ENCODE data around the gene CCNE1. TPM values are rescaled to one million over a fixed set of nuclear protein-coding genes. Genes with fewer than 3 reads are reported as not detected.

CCNE1 gene
- total and polyA plus RNA-seq, 2 of the 13 experiments (the other 11 are each of a cell fraction or from before 2014, with no cell fraction given), result 16.0 to 50.6 TPM

DNA sequence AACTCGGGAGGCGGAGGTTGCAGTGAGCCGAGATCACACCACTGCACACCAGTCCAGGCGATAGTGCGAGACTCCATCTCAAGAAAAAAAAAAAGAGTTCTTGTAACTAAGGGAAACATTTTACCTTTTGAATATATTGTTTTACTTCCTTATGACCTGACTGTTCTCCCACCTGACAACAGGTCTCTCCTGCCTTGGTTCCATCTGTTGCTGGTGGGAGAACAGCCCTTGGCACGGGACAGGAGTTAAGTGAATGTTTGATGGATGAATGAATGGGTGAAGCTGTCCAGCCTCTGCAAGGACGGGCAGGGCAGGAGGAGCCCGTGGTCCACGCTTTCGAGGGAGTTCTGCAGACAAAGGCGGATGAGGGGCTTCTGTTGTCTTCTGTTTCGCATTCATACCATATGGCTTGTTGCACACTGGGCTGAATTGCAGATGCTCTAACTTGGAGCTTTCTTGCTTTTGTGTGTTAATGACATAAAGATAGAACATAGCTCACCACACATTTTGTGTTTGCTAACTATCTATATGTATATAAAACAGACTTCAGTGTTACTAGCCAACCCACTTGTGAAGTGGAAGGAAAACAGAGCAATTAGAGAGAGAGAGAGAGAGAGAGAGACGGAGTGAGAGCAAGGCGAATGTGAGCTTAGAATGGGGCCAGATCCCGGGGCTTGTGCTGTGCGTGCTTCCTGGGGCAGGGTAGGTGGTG lies 16.2 kb upstream of the CCNE1 start:
- ChIA-PET CTCF (ENCODE audit: low intra/inter-chr PET ratio, low total read pairs) (no interaction called here), POLR2A (interaction anchor here (0.6 kb wide), 1 partner anchor 8 kb away, joined by 3 read pairs; no protein-coding TSS in a partner anchor)
- peaks cover 0 to 1% of the 10 kb centered on the region in 2 experiments; a peak in 1 of 5 replicates for H3K27me3 ChIP-seq (ENCODE audit: control insufficient read depth in 1 of 2, insufficient read depth in 2 of 2, low read length in 2 of 2)
- H3K4me1 ChIP-seq (ENCODE audit: insufficient read depth, low read length), result no peaks in the 10 kb centered on the region
- H2AFZ ChIP-seq (ENCODE audit: low read length), result no peak overlapping the region
- H3K27ac ChIP-seq (ENCODE audit: extremely low read length, insufficient read depth, low read length), result no peak overlapping the region
- DNase-seq (ENCODE audit: low spot score) (no peak), ATAC-seq (no peak), FAIRE-seq (no peak)
- 52% methylated on average over 13 of the region's 16 CpGs for WGBS (ENCODE audit: low lambda C conversion rate)
- no peak for TF ChIP-seq GABPA (IDR thresholded peaks at IDR 0.05; ENCODE audit: low read depth, low read length)
- no peak for TF ChIP-seq GABPA (CRISPR knock-in tag; IDR thresholded peaks at IDR 0.05; ENCODE audit: low read depth)
- no peak for TF ChIP-seq ZNF124 (CRISPR knock-in tag; IDR thresholded peaks at IDR 0.05)
- no peak for TF ChIP-seq ZNF496 (CRISPR knock-in tag; IDR thresholded peaks at IDR 0.05; ENCODE audit: insufficient replicate concordance)
- TF ChIP-seq, protein P1, sequence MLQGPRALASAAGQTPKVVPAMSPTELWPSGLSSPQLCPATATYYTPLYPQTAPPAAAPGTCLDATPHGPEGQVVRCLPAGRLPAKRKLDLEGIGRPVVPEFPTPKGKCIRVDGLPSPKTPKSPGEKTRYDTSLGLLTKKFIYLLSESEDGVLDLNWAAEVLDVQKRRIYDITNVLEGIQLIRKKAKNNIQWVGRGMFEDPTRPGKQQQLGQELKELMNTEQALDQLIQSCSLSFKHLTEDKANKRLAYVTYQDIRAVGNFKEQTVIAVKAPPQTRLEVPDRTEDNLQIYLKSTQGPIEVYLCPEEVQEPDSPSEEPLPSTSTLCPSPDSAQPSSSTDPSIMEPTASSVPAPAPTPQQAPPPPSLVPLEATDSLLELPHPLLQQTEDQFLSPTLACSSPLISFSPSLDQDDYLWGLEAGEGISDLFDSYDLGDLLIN (CRISPR knock-in tag; IDR thresholded peaks at IDR 0.05; ENCODE audit: borderline replicate concordance), result no peak
- TF ChIP-seq TP53 (CRISPR knock-in tag; conservative IDR thresholded peaks at IDR 0.05), result no peak
- no peak for TF ChIP-seq ZNF232 (CRISPR knock-in tag; IDR thresholded peaks at IDR 0.05; ENCODE audit: borderline replicate concordance)
- no peak for TF ChIP-seq EP300 (IDR thresholded peaks at IDR 0.05; ENCODE audit: low read depth in 2 of 2, low read length in 2 of 2)
- no peak for TF ChIP-seq EP300 (CRISPR knock-in tag; IDR thresholded peaks at IDR 0.05; ENCODE audit: borderline replicate concordance)
- no peak for TF ChIP-seq MXD1 (CRISPR knock-in tag; IDR thresholded peaks at IDR 0.05)
- no peak for TF ChIP-seq PAX8 (CRISPR knock-in tag; IDR thresholded peaks at IDR 0.05; ENCODE audit: borderline replicate concordance)
- TF ChIP-seq SSRP1 (CRISPR knock-in tag; IDR thresholded peaks at IDR 0.05), result no peak
- no peak for TF ChIP-seq ZNF709 (CRISPR knock-in tag; IDR thresholded peaks at IDR 0.05)
- TF ChIP-seq RFX5 (IDR thresholded peaks at IDR 0.05; ENCODE audit: low read depth, low read length), result no peak
- TF ChIP-seq TOE1 (CRISPR knock-in tag; IDR thresholded peaks at IDR 0.05), result no peak
- TF ChIP-seq ZNF207 (IDR thresholded peaks at IDR 0.05; ENCODE audit: borderline replicate concordance), result no peak
- H3K4me2 ChIP-seq (ENCODE audit: low read depth, low read length), result no peak overlapping the region
- no TSS peak for BruUV-seq (replicated peaks)
- no peaks in the 10 kb centered on the region for H4K20me1 ChIP-seq (ENCODE audit: insufficient read depth, low read length)
- no peak overlapping the region for H3K4me3 ChIP-seq (replicated peaks in 1 of 3; ENCODE audit: insufficient read depth in 1 of 3, low read depth in 2 of 3, low read length in 3 of 3)
- H3K36me3 ChIP-seq (replicated peaks in 1 of 2; ENCODE audit: control insufficient read depth in 1 of 2, insufficient read depth in 2 of 2, low read length in 2 of 2), result no peaks in the 10 kb centered on the region
- in situ Hi-C loops (cut with HindIII; ENCODE audit: extremely low pct_ligation_motif_present, low pct_unique_long_range_greater_than_20kb) (no loop called here), intact Hi-C loops (cut with micrococcal nuclease; ENCODE audit: unreplicated experiment) (no loop called here)
- H3K9ac ChIP-seq (ENCODE audit: insufficient read depth, low read depth, low read length), result no peak overlapping the region
- H3K9me3 ChIP-seq (ENCODE audit: low read length), result no peaks in the 10 kb centered on the region
- no peaks in the 10 kb centered on the region for H3K79me2 ChIP-seq (ENCODE audit: insufficient read depth, low read length)
